Body of pancreas (tissue), 4 donors: ENCODE results near the gene GIPC1. TPM values are rescaled to one million over a fixed set of nuclear protein-coding genes. Genes with fewer than 3 reads are reported as not detected.

Experiments
- ATAC-seq: fragments of 150-250 bp; one replicate; pipeline ENCODE4 v1.9.1; 2016
- DNase-seq, 4 donors: peaks; one replicate each; pipeline ENCODE4 v3.0.0-alpha.2; 2019
- H3K27ac ChIP-seq, 4 donors: fragments of 200-600 bp; sonication (generic); 1 replicate in 3 of 4; 2 replicates in 1 of 4; pipeline versions ENCODE4 v1.5.1 to v1.6.1; 2016 to 2019; ENCODE audit warnings: mild to moderate bottlenecking in 1 of 4, mixed read lengths in 1 of 4, moderate library complexity in 1 of 4
- H3K27me3 ChIP-seq, 2 donors: fragments of 200-600 bp; sonication (generic); one replicate each; pipeline ENCODE4 v1.6.0; 2016; ENCODE audit warnings: mild to moderate bottlenecking in 1 of 2
- H3K36me3 ChIP-seq, 2 donors: fragments of 200-600 bp; sonication (generic); replicated peaks in 1 of 2; 2 replicates each; pipeline ENCODE4 v1.5.1; 2016; ENCODE audit warnings: low read depth in 2 of 2; ENCODE audit not compliant: insufficient read depth in 1 of 2
- H3K4me1 ChIP-seq: fragments of 200-600 bp; sonication (generic); one replicate; pipeline ENCODE4 v1.6.0; 2016
- H3K4me3 ChIP-seq, 2 donors: fragments of 200-600 bp; sonication (generic); 1 replicate in 1 of 2; 2 replicates in 1 of 2; pipeline ENCODE4 v1.5.1; 2016 to 2019
- H3K9me3 ChIP-seq, 3 donors: fragments of 200-600 bp; sonication (generic); 1 replicate in 2 of 3; 2 replicates in 1 of 3; pipeline ENCODE4 v1.5.1; 2016
- POLR2A ChIP-seq, 3 donors: fragments of 450-650 bp; IDR thresholded peaks; one replicate each; pipeline ENCODE4 v1.6.1; 2016; ENCODE audit warnings: antibody characterized with exemption in 3 of 3, mild to moderate bottlenecking in 2 of 3
- WGBS, 2 donors: methylation state at CpG; one replicate each; pipeline ENCODE4 v1.1.5; 2017; 5-methylcytosine and 5-hydroxymethylcytosine counted together
- intact Hi-C: fragments of 100-400 bp; cut with DNase I; formaldehyde crosslinking; loops from one replicate; pipeline ENCODE4 v1.15.1; 2023
- total RNA-seq, 2 donors: library from RNA; depleted of rRNA; stranded (reverse); fragments of >200 nt; gene quantifications; one replicate each; pipeline ENCODE4 v1.1.0, GENCODE V29; 2016
- TF ChIP-seq, protein P1 (sequence below), 7 experiments: fragments of 450-650 bp in 4 of 7; fragments of 200-600 bp in 3 of 7; sonication (generic) in 3 of 7; IDR thresholded peaks; one replicate each; pipeline ENCODE4 v1.5.1; 2016 to 2019; ENCODE audit warnings: antibody characterized with exemption in 7 of 7

Gene GIPC1
- total RNA-seq, 2 donors from 2014 or later: 34.5 to 120 TPM

- peaks cover 13% of the 10 kb centered on the region for H3K4me1 ChIP-seq
- 93 to 97% methylated on average over 9 to 12 of the region's 14 CpGs for WGBS, 2 donors
Observed at GRCh38 chr19:14479309-14479974, 16.5 kb downstream of the GIPC1 start.

DNA sequence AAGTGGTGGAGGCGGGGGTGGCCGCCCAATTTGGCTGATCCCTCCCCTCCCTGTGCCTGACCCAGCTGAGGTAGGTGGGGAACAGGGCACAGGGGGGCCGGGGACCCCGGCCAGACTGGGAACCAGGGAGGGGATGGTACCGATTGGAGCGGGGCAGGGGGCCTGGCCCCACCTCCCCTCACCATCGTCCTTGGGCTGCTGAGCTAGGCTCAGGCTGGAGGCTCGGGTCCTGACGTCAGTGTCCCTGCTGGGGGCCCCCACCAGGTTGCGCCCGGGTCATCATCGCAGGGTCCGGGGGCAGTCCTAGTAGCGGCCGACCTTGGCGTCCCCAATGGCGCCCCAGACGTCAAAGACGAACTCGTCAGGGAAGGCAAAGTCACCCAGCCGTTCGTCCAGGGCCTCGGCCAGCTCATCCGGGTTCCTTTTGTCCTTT is 17.8 kb downstream of the GIPC1 start:
- Histone ChIP-seq H3K36me3 (peaks cover 0 to 6% of the 10 kb centered on the region in 2 donors), H3K27me3 (peaks cover 0 to 6% of the 10 kb centered on the region in 2 donors), H3K9me3 (no peaks in the 10 kb centered on the region), H3K27ac (no peak overlapping the region), H3K4me1 (peaks cover 24% of the 10 kb centered on the region), H3K4me3 (no peak overlapping the region)
- WGBS, 2 donors: 85 to 89% methylated on average over 10 to 24 of the region's 24 CpGs
- TF ChIP-seq, protein P1, sequence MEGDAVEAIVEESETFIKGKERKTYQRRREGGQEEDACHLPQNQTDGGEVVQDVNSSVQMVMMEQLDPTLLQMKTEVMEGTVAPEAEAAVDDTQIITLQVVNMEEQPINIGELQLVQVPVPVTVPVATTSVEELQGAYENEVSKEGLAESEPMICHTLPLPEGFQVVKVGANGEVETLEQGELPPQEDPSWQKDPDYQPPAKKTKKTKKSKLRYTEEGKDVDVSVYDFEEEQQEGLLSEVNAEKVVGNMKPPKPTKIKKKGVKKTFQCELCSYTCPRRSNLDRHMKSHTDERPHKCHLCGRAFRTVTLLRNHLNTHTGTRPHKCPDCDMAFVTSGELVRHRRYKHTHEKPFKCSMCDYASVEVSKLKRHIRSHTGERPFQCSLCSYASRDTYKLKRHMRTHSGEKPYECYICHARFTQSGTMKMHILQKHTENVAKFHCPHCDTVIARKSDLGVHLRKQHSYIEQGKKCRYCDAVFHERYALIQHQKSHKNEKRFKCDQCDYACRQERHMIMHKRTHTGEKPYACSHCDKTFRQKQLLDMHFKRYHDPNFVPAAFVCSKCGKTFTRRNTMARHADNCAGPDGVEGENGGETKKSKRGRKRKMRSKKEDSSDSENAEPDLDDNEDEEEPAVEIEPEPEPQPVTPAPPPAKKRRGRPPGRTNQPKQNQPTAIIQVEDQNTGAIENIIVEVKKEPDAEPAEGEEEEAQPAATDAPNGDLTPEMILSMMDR (IDR thresholded peaks at IDR 0.05): no peak
- TF ChIP-seq POLR2A (IDR thresholded peaks at IDR 0.05): no peak
- ATAC-seq: no peak
- no peak for DNase-seq
- intact Hi-C loops: no loop called here

More at GRCh38 chr19:14479309-14479974, 16.5 kb downstream of the GIPC1 start:
- DNase-seq (no peak), ATAC-seq (no peak)
- Histone ChIP-seq H3K4me3 (no peak overlapping the region), H3K27me3 (no peaks in the 10 kb centered on the region), H3K36me3 (peaks cover 0 to 6% of the 10 kb centered on the region in 2 donors), H3K9me3 (no peaks in the 10 kb centered on the region), H3K27ac (no peak overlapping the region)
- intact Hi-C loops: no loop called here
- TF ChIP-seq POLR2A (IDR thresholded peaks at IDR 0.05): no peak
- TF ChIP-seq, protein P1 (IDR thresholded peaks at IDR 0.05): no peak

DNA sequence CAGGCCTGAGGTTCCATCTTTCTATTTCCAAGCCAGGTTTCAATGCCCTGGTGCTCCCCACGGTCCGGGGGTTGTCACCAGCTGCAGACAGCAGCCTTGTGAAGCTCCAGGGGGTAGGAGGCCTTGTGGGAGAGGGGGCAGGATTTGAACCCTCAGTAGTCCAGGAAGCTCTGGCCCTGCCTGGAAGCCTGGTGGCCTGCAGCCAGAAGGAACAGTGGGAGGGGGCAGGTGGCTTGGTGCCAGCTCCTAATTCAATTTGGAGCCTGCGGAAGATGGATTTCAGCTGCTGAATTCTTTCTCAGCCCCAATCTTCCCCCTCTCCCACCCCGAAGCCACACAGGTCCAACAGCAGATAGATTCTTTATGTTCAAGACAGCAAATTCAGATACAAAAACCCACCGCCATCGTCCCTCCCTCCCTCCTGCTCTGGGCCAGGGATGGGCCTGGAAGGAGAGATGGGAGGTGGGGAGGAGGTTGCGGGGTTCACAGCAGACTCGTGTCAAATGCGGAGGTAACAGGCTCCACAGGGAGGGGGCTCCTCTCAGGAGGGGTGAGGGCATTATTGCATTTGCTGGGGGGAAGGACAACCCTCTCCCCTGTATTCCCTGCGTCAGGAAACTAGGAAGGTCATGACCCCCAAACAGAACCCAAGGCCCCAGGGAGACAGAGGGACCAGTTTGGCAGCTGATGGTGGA is 18.4 kb downstream of the GIPC1 start:
- Histone ChIP-seq H3K4me1 (peaks cover 30% of the 10 kb centered on the region), H3K4me3 (no peak overlapping the region), H3K36me3 (peaks cover 0 to 6% of the 10 kb centered on the region in 2 donors), H3K9me3 (no peaks in the 10 kb centered on the region), H3K27me3 (peaks cover 0 to 12% of the 10 kb centered on the region in 2 donors), H3K27ac (no peak overlapping the region)
- DNase-seq (no peak), ATAC-seq (no peak)
- intact Hi-C loops: no loop called here
- TF ChIP-seq, protein P1 (IDR thresholded peaks at IDR 0.05): no peak
- TF ChIP-seq POLR2A (IDR thresholded peaks at IDR 0.05): no peak
- 76 to 84% methylated on average over 6 to 10 of the region's 10 CpGs for WGBS, 2 donors

DNA sequence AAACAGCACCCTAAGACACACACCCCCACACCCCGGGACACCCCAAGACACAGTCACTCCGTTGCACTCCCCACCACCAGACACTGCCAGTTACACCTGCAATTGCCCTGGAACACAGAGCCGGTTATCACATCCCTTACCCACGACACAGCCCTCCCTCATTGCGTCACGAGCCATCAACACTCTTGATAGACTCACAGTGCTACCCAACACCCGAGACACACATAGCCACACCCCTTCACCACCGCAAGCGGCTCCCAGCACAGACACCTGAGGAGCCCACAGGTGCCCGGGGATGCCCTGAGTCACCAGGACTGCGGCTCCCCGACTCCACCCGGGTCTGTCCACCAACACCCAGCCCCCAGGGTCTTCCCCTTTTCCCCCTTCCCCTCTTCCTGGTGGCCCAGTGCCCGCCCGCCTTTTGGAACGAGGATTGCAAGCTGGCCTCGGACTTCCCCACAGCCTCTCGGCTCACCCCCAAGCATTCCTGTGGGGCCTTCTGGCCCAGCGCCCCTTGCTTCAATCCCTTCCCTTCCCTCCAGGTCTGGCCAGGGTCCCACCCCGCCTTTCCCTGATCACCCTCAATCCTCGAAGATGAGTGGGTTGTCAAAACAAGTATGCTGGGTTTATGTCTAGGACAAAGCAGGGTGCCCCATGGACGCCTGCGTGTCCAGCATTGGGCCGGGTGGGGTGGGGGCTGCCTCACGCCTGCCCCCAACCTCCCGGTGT is 19.1 kb downstream of the GIPC1 start:
- no peak for DNase-seq
- peaks cover 37% of the 10 kb centered on the region for H3K4me1 ChIP-seq
- intact Hi-C loops: no loop called here
- peaks cover 0 to 6% of the 10 kb centered on the region in 2 donors for H3K36me3 ChIP-seq
- peaks cover 0 to 15% of the 10 kb centered on the region in 2 donors for H3K27me3 ChIP-seq
- ATAC-seq: no peak
- H3K9me3 ChIP-seq: no peaks in the 10 kb centered on the region
- TF ChIP-seq, protein P1 (IDR thresholded peaks at IDR 0.05): no peak
- no peak for TF ChIP-seq POLR2A (IDR thresholded peaks at IDR 0.05)
- no peak overlapping the region for H3K27ac ChIP-seq
- WGBS, 2 donors: 39 to 64% methylated on average over 22 of the region's 26 CpGs
- H3K4me3 ChIP-seq: no peak overlapping the region
